SK-N-SH treated with all-trans-retinoic acid at 6 μM for 48 hours (cell line): ENCODE results near the gene TMEM120B.
"Not testable (repeated sequence)": the region's sequence is repeated elsewhere in the genome, so short reads cannot be mapped to it uniquely, and the experiment has no call there.

Experiments used
- ARNTL ChIP-seq: fragments of 450-650 bp; formaldehyde crosslinking; IDR thresholded peaks from 2 replicates; pipeline ENCODE4 v1.5.0; 2020; ENCODE audit warnings: low read depth, mild to moderate bottlenecking, moderate library complexity, borderline replicate concordance
- PPARA ChIP-seq: fragments of 250-450 bp; sonication (Bioruptor Pico); IDR thresholded peaks from 2 replicates; pipeline ENCODE4 v1.5.0; 2020; ENCODE audit warnings: mild to moderate bottlenecking, borderline replicate concordance
- TCF4 ChIP-seq: fragments of 250-450 bp; sonication (Bioruptor Pico); IDR thresholded peaks from 2 replicates; pipeline ENCODE4 v1.8.0; 2021; ENCODE audit warnings: mild to moderate bottlenecking, moderate library complexity, borderline replicate concordance
- TSHZ2 ChIP-seq: fragments of 250-450 bp; sonication (Bioruptor Pico); IDR thresholded peaks from 2 replicates; pipeline ENCODE4 v1.5.0; 2020; ENCODE audit warnings: mild to moderate bottlenecking, moderate library complexity
- ZC3H10 ChIP-seq: fragments of 250-450 bp; sonication (Bioruptor Pico); IDR thresholded peaks from 2 replicates; pipeline ENCODE4 v1.5.1; 2021; ENCODE audit warnings: mild to moderate bottlenecking, moderate library complexity
- ZFP30 ChIP-seq: fragments of 450-650 bp; formaldehyde crosslinking; IDR thresholded peaks from 2 replicates; pipeline ENCODE4 v1.5.0; 2022; ENCODE audit warnings: mild to moderate bottlenecking, moderate library complexity
- ZNF565 ChIP-seq: fragments of 450-650 bp; formaldehyde crosslinking; conservative IDR thresholded peaks from 2 replicates; pipeline ENCODE4 v1.5.0; 2020; ENCODE audit warnings: low read depth, mild to moderate bottlenecking, moderate library complexity
- ZNF8 ChIP-seq: fragments of 450-650 bp; formaldehyde crosslinking; IDR thresholded peaks from 2 replicates; pipeline ENCODE4 v1.5.0; 2020; ENCODE audit warnings: mild to moderate bottlenecking, moderate library complexity
- TF ChIP-seq, protein P1 (sequence below): fragments of 250-450 bp; sonication (Bioruptor Pico); IDR thresholded peaks from 2 replicates; pipeline ENCODE4 v1.5.1; 2020; ENCODE audit warnings: low read depth, mild to moderate bottlenecking, moderate library complexity
- TF ChIP-seq, protein P2 (sequence below): fragments of 250-450 bp; sonication (Bioruptor Pico); IDR thresholded peaks from 2 replicates; pipeline ENCODE4 v1.8.0; 2020; ENCODE audit warnings: mild to moderate bottlenecking, moderate library complexity, borderline replicate concordance

DNA sequence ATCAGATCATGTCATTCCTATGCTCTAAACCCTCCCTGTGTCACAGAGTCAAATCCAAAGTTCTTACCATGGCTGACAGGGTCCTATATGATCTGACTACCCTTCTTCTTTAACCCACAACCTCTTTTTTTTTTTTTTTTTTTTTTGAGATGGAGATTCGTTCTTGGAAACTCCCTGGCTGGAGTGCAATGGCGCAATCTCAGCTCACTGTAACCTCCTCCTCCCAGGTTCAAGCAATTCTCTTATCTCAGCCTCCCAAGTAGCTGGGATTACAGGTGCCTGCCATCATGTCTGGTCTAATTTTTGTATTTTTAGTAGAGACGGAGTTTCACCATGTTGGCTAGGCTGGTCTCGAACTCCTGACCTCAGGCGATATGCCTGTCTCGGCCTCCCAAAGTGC is 45.7 kb upstream of the TMEM120B start:
- not testable (repeated sequence) for TF ChIP-seq ZNF565 (CRISPR knock-in tag); ZNF8; TSHZ2 (CRISPR knock-in tag); ZC3H10 (CRISPR knock-in tag); TCF4 (CRISPR knock-in tag); PPARA (CRISPR knock-in tag); ZFP30; ARNTL (CRISPR knock-in tag)
- TF ChIP-seq, protein P1, sequence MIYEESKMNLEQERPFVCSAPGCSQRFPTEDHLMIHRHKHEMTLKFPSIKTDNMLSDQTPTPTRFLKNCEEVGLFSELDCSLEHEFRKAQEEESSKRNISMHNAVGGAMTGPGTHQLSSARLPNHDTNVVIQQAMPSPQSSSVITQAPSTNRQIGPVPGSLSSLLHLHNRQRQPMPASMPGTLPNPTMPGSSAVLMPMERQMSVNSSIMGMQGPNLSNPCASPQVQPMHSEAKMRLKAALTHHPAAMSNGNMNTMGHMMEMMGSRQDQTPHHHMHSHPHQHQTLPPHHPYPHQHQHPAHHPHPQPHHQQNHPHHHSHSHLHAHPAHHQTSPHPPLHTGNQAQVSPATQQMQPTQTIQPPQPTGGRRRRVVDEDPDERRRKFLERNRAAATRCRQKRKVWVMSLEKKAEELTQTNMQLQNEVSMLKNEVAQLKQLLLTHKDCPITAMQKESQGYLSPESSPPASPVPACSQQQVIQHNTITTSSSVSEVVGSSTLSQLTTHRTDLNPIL (CRISPR knock-in tag), result not testable (repeated sequence)
- TF ChIP-seq, protein P2, sequence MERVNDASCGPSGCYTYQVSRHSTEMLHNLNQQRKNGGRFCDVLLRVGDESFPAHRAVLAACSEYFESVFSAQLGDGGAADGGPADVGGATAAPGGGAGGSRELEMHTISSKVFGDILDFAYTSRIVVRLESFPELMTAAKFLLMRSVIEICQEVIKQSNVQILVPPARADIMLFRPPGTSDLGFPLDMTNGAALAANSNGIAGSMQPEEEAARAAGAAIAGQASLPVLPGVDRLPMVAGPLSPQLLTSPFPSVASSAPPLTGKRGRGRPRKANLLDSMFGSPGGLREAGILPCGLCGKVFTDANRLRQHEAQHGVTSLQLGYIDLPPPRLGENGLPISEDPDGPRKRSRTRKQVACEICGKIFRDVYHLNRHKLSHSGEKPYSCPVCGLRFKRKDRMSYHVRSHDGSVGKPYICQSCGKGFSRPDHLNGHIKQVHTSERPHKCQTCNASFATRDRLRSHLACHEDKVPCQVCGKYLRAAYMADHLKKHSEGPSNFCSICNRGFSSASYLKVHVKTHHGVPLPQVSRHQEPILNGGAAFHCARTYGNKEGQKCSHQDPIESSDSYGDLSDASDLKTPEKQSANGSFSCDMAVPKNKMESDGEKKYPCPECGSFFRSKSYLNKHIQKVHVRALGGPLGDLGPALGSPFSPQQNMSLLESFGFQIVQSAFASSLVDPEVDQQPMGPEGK, result not testable (repeated sequence)
